GM19023 (cell line): ENCODE results near the gene KLF7.

ENCODE experiments used
- ATAC-seq: cut with Tn5 transposase; IDR thresholded peaks from one replicate; pipeline ENCODE4 v1.9.1; 2021; ENCODE audit warnings: mild to moderate bottlenecking, moderate library complexity; ENCODE audit not compliant: unreplicated experiment

Gene KLF7

DNA sequence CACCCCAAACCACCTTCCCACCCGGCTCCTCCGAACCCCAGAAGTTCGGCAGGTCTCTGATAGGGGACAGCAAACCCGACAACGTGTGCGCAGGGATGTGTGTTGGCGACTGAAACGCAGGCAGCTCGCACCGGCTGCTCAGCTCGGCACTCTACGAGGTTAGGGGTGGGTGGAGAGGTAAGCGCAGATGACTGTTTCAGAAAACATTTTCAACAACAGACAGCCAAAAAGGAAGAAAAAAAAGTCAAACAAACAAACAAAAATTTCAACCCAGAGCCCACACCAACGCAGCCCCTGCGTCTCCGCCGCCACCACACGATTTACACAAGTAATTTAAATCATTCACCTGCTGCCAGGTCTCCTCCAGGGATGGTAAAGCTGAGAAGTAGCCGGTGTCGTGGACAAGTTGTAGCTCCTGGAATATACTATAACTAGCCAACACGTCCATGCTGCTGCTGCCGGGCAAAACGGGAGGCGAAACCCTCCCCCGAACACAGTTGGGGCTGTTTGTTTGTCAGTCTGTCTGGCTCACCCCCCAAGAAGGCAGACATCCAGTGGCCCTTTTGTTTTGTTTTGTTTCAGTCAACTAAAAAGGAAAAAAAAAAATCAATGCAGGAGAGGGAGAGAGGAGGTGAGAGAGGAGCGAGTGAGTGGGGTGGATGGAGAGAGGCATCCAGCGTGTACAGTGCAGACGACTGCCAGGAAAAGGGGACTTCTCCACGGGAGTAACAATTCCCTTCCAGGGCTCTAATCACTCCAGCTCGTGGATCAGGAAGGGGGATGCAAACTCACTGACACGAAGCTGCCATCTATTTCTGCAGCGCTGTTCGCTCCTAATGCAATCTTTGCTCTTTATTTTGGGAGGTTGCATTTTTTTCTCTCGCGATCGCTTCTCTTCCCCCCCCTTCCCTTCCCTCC, at the start of gene KLF7:
TSS of gene KLF7 (minus strand) at position 828 of the 918 bp plus-strand sequence. CDS start at position 448, 380 bp downstream.
- no peak for ATAC-seq

GRCh38 chr2:207215308-207215707, 49.6 kb upstream of the KLF7 start:
- ATAC-seq, result no peak

DNA sequence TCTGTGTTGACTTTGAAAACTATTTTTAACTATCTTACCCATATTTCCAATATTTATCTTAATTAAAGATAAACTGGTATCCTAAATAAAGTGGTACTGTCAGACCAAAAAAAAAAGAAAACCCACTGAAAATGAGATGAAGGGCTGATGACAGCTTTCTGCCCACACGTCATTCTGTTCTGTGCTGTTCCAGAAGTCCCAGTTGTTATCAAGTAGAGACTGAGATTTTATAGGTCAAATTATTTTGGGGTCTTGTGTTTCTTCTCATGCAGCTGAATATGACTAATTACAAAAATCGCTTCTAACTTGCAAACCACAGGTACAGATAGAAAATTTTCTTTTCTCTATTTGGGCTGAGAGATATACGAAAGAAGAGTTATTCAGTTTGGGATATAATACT, 48.7 kb upstream of the KLF7 start:
- ATAC-seq, result no peak

DNA sequence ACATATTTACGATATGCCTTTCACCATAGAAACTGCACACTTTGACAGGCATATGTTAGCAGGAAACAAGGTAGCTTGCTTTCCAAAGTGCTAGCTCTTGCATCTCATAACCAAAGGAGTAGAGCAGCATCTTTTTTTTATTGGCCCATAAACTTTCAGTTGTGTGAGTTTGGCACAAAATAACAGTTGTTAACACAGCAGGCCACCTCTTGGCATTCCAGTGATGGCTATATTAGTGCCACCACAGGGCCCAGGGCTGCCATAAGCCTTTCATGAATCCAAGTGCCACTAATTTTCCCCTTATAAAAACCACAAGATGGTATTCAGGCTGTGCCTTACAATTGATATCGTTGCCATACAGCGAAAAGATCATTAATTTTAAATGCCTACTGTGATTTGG, 40.3 kb upstream of the KLF7 start:
- ATAC-seq, result no peak

- ATAC-seq, result no peak
Observed at GRCh38 chr2:207205173-207205957, 39.6 kb upstream of the KLF7 start.

DNA sequence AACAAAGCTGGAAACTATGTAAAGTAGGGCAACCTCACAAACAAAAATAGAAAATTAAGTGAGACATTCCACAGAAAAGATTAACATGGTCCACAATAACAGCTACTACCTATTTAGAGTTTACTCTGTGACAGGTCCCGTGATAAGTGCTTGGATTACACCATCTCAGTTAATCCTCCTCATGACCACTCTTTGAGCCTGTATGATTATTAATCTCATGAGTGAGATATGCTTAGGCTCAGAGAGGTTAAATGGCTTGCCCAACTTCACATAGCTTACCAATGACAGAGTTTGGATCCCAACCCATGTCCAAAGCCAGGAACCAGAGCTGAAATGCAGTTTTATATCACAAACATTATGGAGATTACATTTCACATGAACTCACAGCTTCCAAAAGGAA, 37.3 kb upstream of the KLF7 start:
- ATAC-seq, result no peak

DNA sequence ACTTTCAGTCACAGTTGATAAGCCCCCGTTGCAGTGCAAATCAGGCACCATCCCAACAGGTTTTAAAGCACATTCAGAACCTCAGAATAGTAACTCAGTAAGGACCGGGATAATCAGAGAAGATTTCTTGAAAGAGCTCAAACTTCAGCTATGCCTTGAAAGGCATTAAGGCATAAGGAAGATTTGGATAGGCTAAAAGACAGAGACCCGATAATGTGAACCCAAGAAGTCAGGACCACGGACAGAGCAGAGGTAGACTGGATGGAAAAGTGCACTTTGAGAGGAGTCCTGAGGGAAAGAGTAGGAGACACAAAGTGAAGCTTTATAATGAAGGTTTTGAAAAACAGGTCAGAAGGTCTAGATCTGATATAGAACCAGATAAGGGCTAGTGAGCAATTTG, 36.9 kb upstream of the KLF7 start:
- no peak for ATAC-seq

DNA sequence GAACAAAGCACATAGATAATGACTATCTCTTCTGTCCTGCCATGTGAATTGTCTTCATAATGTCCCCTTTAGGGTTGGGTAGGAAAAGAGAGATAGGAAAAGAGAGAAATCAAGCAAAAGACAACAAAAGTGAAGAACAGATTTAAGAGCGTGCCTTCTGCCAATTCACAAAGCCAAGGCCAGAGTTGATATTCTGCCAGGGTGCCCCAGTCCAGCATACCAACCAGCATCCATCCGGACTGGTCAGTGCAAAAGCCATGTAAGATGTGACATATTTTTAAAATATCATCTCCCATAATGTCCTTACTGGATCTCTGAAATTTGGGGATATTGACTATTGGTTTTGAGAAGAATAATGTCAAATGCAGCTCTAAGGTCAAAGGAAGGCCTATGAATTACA, 35.7 kb upstream of the KLF7 start:
- no peak for ATAC-seq

GRCh38 chr2:207200136-207200535, 34.4 kb upstream of the KLF7 start:
- no peak for ATAC-seq

DNA sequence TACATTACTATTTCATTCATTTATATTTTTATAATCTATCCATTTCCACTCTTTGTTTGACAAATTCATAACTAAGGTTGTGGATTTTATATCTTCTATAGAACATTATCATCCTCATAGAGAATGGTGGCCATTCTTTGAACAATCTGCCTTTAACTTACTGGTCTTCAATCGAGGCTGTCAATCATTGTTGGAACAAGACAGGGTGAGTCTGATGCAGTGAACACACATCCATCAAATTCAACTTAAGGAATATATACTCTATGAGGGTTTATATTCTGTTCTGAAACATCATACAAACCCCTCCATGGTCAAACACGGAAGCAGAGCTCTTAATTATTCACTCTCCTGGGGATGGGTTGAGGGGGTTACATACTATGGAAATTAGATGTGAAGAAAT, 28.3 kb upstream of the KLF7 start:
- no peak for ATAC-seq

DNA sequence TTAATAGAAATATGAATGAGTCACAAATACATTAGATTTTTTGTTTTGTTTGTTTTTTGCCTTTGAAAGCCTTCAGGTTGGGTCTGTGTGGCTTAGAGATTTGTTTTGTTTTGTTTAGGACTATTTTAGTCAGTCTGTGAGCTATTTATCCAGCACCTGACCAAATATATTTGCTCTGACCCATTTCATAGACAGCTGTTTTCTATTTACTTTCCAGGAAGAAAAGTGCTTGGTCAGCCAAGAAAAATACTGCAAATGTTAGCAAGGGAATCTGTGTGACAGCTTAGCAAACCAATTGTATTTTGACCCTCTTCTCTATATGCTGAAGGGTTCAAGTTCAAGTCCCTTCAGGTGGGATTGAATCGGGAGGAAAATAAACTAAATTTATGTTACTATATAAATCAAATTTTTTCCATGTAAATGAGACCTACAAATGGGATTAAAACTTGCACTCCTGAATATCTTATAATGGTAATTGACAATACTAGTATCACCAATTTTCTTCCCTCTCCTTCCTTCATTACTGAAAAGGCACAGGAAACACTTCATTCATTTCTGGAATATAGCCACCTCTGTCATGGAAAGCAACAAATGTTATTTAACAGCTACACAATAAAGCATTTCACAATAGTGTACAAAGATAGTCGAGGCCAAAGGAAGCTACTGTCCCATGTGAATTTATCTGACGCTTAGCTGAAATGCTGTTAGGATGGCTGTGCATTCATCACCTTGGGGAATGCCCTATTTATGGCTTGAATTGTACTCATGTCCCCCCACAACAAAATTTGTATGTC, 23.1 kb upstream of the KLF7 start:
- no peak for ATAC-seq

- ATAC-seq, result no peak
Observed at GRCh38 chr2:207185372-207185771, 19.6 kb upstream of the KLF7 start.

DNA sequence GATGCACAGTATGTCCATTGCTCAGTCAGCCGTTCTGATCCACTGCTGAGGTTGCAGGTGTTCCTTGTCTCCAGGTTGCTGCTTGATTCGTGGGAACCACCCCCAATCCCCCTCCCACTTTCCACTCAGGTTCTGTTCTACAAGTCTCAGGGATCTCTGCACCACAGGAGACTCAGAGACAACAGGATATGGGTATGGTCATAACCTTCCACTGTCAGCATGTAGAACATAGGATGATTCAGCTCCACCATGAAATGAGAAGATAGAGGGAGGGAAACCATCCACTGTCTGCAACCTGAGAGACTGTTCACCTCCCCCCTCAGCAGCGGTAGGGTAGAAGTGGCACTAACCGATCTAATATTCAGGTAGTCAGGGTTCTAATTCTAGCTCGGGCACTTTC, 19.0 kb upstream of the KLF7 start:
- ATAC-seq, result no peak

DNA sequence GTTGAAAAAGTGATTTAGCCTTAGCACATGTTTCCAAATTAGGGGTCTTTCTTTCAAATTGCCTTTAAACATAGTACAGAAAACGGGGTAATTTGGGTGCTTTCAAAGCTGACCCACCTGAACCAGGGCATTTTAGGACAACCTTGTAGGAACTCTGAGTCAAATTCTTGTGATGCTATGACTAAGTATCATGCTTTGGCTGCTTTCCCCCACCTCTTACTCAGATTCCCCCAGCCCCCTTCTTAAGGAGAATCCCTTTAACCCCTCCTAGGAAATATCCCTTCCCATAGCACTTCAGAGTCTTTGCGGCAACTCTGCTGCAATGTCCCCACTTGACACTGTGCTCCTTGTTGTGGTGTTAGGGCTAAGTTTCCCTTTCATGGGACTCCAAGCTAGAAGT, 18.6 kb upstream of the KLF7 start:
- ATAC-seq, result no peak

DNA sequence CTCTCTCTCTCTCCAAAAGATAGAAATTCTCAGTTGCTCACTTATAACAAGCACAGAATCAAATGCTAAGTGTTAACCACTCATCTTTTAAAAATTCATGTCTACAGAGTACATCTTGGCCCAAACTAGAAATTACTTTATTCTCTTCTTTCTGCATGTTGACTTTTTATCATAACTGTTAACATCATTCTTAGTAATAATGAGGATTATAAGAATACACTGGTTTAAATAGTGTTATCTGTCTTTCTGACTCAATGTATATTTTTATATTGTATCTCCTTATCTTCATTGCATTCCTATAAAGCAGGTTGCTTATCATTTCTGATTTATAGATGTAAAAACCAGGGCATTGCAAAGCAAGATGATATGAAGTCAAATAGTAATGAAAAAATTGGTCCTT, 17.8 kb upstream of the KLF7 start:
- ATAC-seq, result no peak

- no peak for ATAC-seq
Observed at GRCh38 chr2:207182911-207183310, 17.2 kb upstream of the KLF7 start.

DNA sequence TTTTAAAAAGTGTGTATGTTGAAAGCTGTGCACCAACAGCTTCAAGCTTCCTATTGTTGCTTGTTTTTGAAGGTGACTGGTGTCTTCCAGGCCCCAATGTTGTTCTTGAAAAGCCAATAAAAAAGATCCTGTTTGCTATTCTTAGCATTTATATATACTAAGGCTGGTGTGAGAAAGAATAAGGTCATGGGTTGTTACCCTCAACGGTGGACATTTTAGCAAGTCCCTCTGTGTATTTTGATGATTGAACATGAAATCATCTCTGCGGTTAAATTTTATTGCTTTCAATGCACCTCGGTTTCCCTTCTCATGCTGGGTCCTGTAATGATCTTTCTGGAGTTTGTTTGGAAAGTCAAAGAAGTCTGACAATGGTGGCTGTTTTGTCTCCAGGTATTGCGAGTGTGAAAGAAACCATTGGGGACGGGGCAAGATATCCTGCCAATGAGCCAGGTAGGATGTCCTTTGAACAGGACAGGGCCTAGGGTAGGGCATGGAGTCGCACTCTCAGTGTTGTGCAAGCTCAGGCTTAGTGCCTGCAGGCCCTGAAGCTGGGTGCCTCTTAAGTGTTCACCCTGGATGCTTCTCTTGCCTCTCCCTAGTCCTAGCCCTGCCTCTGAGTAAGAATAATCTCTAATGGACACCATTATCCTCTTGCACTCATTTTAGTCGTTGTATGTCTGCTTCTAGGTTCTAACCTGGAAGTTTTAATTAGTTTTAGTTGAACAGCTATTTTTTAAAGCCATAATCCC, 16.0 kb upstream of the KLF7 start:
- ATAC-seq, result no peak

- no peak for ATAC-seq
Observed at GRCh38 chr2:207180741-207181140, 15.0 kb upstream of the KLF7 start.

DNA sequence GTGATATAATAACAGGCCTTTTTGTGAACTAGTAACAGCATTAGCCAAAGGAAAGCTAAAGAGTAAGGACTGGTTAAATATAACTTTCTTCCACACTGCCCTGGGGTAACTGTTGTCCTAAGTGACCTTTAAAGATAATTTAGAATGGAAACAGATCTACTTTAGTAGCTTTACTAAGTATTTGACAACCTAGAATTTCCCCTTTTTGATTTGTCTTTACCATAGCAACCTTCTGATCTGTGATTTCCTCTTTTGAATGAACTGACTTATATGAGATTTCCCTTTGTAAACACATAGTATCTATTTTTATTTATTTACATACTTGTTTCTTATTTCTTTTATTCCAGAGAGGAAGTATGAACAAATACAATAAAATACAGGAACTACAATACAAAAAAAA, 10.5 kb upstream of the KLF7 start:
- no peak for ATAC-seq

GRCh38 chr2:207173641-207174040, 7.9 kb upstream of the KLF7 start:
- no peak for ATAC-seq
